GM18505 (cell line): ENCODE measurements around the gene ZBTB45.
"Not testable (repeated sequence)": the region's sequence is repeated elsewhere in the genome, so short reads cannot be mapped to it uniquely, and the experiment has no call there.

Source experiments
- ATAC-seq: cut with Tn5 transposase; IDR thresholded peaks from one replicate; pipeline ENCODE4 v1.9.1; 2021; ENCODE audit not compliant: unreplicated experiment
- POLR2A ChIP-seq: IDR thresholded peaks from 4 replicates; pipeline ENCODE4 v1.6.1; 2011; ENCODE audit warnings: borderline replicate concordance; ENCODE audit not compliant: insufficient read depth, insufficient read length; ENCODE audit errors: extremely low read depth

The ZBTB45 gene

GRCh38 chr19:58492265-58492664 lies 27.3 kb downstream of the ZBTB45 start:
- TF ChIP-seq POLR2A, result no peak
- no peak for ATAC-seq

DNA sequence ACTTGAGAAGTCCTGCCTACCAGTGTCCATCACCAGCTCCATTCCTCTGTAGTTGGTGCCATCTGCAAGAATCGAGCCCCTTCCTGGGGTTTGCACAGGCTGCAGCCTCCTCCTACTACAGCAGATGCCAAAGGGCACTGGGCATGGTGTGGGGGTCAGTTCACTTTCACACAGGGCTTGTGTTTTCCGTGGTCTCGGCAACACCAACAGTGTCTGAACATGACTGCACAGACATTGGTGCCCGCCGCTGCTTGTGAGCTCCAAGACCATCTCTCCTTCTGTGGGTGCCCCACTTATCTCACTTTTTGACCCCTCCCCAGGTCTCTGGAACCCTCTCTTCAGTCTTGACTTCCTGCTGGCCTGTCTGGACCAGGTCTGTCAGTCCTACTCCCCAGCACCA lies 28.2 kb downstream of the ZBTB45 start:
- TF ChIP-seq POLR2A, result no peak
- ATAC-seq, result no peak

GRCh38 chr19:58484349-58484748 lies 35.3 kb downstream of the ZBTB45 start:
- not testable (repeated sequence) for ATAC-seq

DNA sequence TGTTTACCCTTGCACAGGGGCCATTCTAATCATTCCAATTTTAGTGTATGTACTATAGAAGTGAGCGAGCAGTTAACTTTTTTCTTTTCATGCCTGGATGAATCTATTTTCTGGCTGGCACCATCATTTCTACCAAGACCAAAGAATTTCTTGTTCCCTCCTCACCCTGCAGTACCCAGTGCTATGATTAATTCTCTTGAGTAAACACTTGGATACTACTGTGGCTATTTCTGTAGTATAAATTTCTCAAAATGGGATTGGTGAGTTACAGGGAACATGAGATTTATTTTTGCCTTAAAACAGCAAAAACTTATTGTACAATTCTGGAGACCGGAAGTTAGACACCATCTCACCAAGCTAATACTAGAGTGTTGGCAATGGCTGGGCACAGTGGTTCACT lies 35.8 kb downstream of the ZBTB45 start:
- ATAC-seq, result no peak
- TF ChIP-seq POLR2A, result no peak

- no peak for TF ChIP-seq POLR2A
- no peak for ATAC-seq
These were observed 37.2 kb downstream of the ZBTB45 start for GRCh38 chr19:58482372-58482771.

DNA sequence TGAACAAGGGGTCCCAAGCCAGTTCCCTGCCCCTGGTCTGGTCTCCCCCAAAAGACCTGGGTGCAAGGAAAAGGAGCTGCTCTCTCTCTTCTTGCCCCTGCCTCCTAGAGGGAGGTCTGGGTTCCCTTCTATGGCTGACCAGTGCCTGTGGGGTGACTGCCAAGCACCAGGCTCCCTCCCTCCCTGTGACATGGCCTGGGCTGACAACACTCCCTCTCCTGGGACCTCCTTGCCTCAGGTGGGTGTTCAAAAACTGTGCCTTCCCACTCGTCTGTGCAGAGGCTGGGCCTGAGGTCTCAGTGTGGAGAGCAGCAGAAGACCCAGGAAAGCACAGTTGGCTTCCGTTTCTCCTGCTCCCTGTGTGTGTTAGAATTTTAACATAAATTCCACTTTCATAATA lies 38.8 kb downstream of the ZBTB45 start:
- no peak for ATAC-seq
- TF ChIP-seq POLR2A, result no peak

DNA sequence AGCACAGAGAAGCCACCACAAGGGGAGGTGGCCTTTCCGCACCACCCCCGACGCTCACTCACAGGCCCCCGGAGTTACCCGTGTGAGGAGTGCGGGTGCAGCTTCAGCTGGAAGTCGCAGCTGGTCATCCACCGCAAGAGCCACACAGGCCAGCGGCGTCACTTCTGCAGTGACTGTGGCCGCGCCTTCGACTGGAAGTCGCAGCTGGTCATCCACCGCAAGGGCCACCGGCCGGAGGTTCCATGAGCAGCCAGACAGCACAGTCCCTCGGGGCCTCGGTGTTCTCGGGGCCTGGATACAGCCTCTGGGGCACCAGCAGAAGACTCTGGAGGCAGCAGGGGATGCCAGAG lies 39.2 kb downstream of the ZBTB45 start:
- no peak for ATAC-seq
- no peak for TF ChIP-seq POLR2A

- TF ChIP-seq POLR2A, result no peak
- ATAC-seq, result no peak
These were observed 39.7 kb downstream of the ZBTB45 start for GRCh38 chr19:58479736-58480480.

GRCh38 chr19:58479303-58479702 lies 40.3 kb downstream of the ZBTB45 start:
- TF ChIP-seq POLR2A, result no peak
- no peak for ATAC-seq

GRCh38 chr19:58477871-58478270 lies 41.7 kb downstream of the ZBTB45 start:
- ATAC-seq, result no peak
- TF ChIP-seq POLR2A, result no peak

DNA sequence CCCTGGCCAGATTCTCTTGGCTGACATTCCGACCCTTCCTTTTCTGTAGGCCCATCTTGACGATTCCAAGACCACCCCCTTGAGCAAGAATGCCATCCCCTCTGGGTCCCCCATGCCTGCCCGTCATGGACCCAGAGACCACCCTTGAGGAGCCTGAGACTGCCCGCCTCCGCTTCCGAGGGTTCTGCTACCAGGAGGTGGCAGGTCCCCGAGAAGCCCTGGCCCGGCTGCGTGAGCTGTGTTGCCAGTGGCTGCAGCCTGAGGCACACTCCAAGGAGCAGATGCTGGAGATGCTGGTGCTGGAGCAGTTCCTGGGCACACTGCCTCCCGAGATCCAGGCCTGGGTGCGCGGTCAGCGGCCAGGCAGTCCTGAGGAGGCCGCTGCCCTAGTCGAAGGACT lies 42.5 kb downstream of the ZBTB45 start:
- no peak for TF ChIP-seq POLR2A

GRCh38 chr19:58476498-58477015 lies 43.1 kb downstream of the ZBTB45 start:
- no peak for TF ChIP-seq POLR2A
- no peak for ATAC-seq

More for the DNA sequence above, 42.5 kb downstream of the ZBTB45 start:
- ATAC-seq, result no peak

DNA sequence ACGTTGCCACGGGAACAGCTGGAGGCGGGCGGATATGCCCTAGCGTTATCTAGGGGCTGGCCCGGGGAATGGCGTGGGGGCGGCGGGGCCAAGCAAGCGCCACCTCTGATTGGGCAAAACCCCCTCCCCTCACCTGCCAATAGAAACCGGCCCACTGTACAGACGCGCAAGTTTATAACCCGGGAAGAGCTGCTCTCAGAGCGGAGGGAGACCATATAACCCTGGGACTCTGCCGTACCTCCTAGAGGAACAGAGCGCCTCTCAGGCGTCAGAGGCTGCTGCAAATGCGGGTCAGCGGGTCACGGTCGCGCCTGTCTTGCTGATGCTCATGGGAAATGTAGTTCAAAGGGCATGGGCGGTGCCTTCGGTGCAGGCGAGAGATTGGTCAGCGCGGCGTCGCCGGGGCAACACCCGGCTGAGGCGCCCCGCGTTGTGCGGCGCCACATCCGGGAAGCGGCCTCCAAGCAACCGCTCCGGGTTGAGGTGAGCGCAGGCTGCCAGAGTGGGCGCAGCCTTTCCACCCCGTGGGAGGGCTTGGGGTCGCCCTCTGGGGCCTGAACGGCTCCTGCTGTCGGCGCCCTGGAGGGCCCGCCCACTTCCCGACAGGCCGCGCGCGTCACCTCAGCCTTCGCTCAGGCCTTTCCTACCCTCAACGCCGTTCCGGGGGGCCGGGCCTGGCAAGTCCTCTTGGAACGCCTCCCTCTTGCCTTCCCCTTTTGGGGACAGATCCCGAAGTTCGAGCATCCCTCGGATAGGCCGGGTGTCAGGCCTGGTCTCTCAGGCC lies 43.7 kb downstream of the ZBTB45 start, which contains the start of gene ZNF446:
Gene ZNF446 (plus strand): TSS at position 639 of the 784 bp plus-strand sequence. CDS start 867 bp downstream, outside the sequence.
- peak; percentile 84 for ATAC-seq
- TF ChIP-seq POLR2A, result peak; percentile 79
